Transverse colon (tissue), 4 donors: ENCODE measurements around the gene IMMP2L. TPM values are rescaled to one million over a fixed set of nuclear protein-coding genes. Genes with fewer than 3 reads are reported as not detected.

Experiments used
- DNase-seq: peaks from one replicate; pipeline ENCODE4 v3.0.0-alpha.2; 2019
- H3K27ac ChIP-seq, 4 donors: fragments of 200-600 bp; sonication (generic); 2 replicates each; pipeline ENCODE4 v1.5.1; 2016 to 2018; ENCODE audit warnings: inconsistent platforms in 4 of 4
- H3K27me3 ChIP-seq: fragments of 200-600 bp; sonication (generic); 2 replicates; pipeline ENCODE4 v1.5.1; 2017; ENCODE audit warnings: inconsistent platforms
- H3K36me3 ChIP-seq, 4 donors: fragments of 200-600 bp; sonication (generic); 2 replicates each; pipeline ENCODE4 v1.5.1; 2017 to 2019; ENCODE audit warnings: inconsistent platforms in 4 of 4
- H3K4me1 ChIP-seq, 4 donors: fragments of 200-600 bp; sonication (generic); 2 replicates each; pipeline ENCODE4 v1.5.1; 2017 to 2020; ENCODE audit warnings: inconsistent platforms in 4 of 4
- H3K4me3 ChIP-seq, 4 donors: fragments of 200-600 bp; sonication (generic); 1 replicate in 1 of 4; 2 replicates in 3 of 4; pipeline versions ENCODE4 v1.5.1 to v1.6.1; 2017 to 2019; ENCODE audit warnings: inconsistent platforms in 4 of 4
- H3K9me3 ChIP-seq, 2 donors: fragments of 200-600 bp; sonication (generic); 2 replicates each; pipeline ENCODE4 v1.5.1; 2017 to 2019; ENCODE audit warnings: inconsistent platforms in 2 of 2
- CTCF ChIP-seq, 5 experiments: fragments of 200-600 bp in 3 of 5; fragments of 450-650 bp in 2 of 5; sonication (generic) in 3 of 5; IDR thresholded peaks; 1 replicate in 2 of 5; 2 replicates in 3 of 5; pipeline ENCODE4 v1.5.1; 2016 to 2017; ENCODE audit warnings: antibody characterized with exemption in 5 of 5, inconsistent platforms in 3 of 5, mild to moderate bottlenecking in 2 of 5, moderate library complexity in 1 of 5
- EP300 ChIP-seq: sonication (generic); formaldehyde crosslinking; IDR thresholded peaks from one replicate; pipeline ENCODE4 v1.6.1; 2017; ENCODE audit warnings: antibody characterized with exemption, low read depth
- POLR2A ChIP-seq: fragments of 450-650 bp; IDR thresholded peaks from one replicate; pipeline ENCODE4 v1.6.1; 2016; ENCODE audit warnings: antibody characterized with exemption, mild to moderate bottlenecking, moderate library complexity
- POLR2AphosphoS5 ChIP-seq, 3 donors: sonication (generic); formaldehyde crosslinking; IDR thresholded peaks; one replicate each; pipeline ENCODE4 v1.6.1; 2016; ENCODE audit warnings: antibody characterized with exemption in 3 of 3
- WGBS, 2 donors: methylation state at CpG; one replicate each; pipeline ENCODE4 v1.1.5; 2018; ENCODE audit warnings: low coverage in 1 of 2; 5-methylcytosine and 5-hydroxymethylcytosine counted together
- in situ Hi-C, 4 donors: fragments of 200-750 bp; cut with MboI; loops; one replicate each; pipeline versions ENCODE4 v1.15.0 to v1.15.1; 2017; ENCODE audit warnings: low sequenced_read_pairs in 3 of 4, low pct_ligation_motif_present in 1 of 4, low pct_unique_long_range_greater_than_20kb in 1 of 4
- intact Hi-C: fragments of 100-400 bp; cut with DNase I; formaldehyde crosslinking; loops from one replicate; pipeline ENCODE4 v1.15.1; 2023; ENCODE audit warnings: low total_unique reads
- total RNA-seq, 4 donors: library from RNA; depleted of rRNA; stranded (reverse); fragments of >200 nt; gene quantifications; one replicate each; pipeline ENCODE4 v1.1.0, GENCODE V29; 2016

IMMP2L gene
- total RNA-seq, 4 donors from 2014 or later: 8.6 to 69.6 (median 10.9) TPM

GRCh38 chr7:111080495-111081105 lies 481.7 kb downstream of the IMMP2L start:
- no peak for DNase-seq
- in situ Hi-C loops: loop anchor here (10.0 to 25.0 kb wide), 3 partner anchors 404 to 657 kb away; no protein-coding TSS in a partner anchor
- intact Hi-C loops: no loop called here
- H3K36me3 ChIP-seq: no peaks in the 10 kb centered on the region
- H3K27ac ChIP-seq: no peak overlapping the region
- peaks cover 0 to 4% (median 0%) of the 10 kb centered on the region in 4 donors for H3K4me1 ChIP-seq
- TF ChIP-seq EP300: no peak
- no peak for TF ChIP-seq POLR2AphosphoS5 (IDR thresholded peaks at IDR 0.05)
- TF ChIP-seq CTCF (IDR thresholded peaks at IDR 0.05): no peak
- no peak for TF ChIP-seq POLR2A
- H3K9me3 ChIP-seq: no peaks in the 10 kb centered on the region
- no peak overlapping the region for H3K4me3 ChIP-seq
- H3K27me3 ChIP-seq: no peaks in the 10 kb centered on the region
- 90 to 94% methylated on average over 1 of the region's 1 CpG for WGBS, 2 donors

DNA sequence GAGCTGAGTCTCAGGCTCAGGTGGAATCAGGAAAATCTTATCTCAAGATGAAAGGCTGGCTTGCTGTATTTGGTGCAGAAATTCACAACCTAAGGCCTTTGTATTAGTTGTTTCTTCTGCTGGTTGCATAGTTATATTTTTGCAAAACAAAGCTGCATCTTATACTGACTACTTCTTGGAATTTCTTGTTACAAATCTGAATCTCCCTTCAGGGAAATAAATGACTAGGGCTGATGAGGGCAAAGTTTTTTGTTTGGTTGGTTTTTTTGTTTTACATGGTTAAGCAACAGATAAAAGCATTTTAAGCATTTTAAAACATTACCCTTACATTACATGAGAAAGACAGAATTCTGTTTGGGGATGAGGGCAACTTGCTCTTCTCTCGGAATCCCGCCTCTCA lies 485.3 kb downstream of the IMMP2L start:
- no peaks in the 10 kb centered on the region for H3K4me1 ChIP-seq
- in situ Hi-C loops (loop anchor here (25.0 kb wide), 2 partner anchors 410 to 660 kb away; no protein-coding TSS in a partner anchor), intact Hi-C loops (no loop called here)
- no peaks in the 10 kb centered on the region for H3K36me3 ChIP-seq
- H3K27me3 ChIP-seq: no peaks in the 10 kb centered on the region
- 95 to 97% methylated on average over 2 of the region's 2 CpGs for WGBS, 2 donors
- TF ChIP-seq CTCF (IDR thresholded peaks at IDR 0.05): no peak
- H3K27ac ChIP-seq: no peak overlapping the region
- no peak overlapping the region for H3K4me3 ChIP-seq
- H3K9me3 ChIP-seq: no peaks in the 10 kb centered on the region
- DNase-seq: no peak

GRCh38 chr7:111076205-111076604 lies 486.1 kb downstream of the IMMP2L start:
- H3K27me3 ChIP-seq: no peaks in the 10 kb centered on the region
- no peaks in the 10 kb centered on the region for H3K9me3 ChIP-seq
- in situ Hi-C loops: loop anchor here (25.0 kb wide), 2 partner anchors 411 to 661 kb away; no protein-coding TSS in a partner anchor
- no peak overlapping the region for H3K4me3 ChIP-seq
- no peaks in the 10 kb centered on the region for H3K4me1 ChIP-seq
- no peak for DNase-seq
- TF ChIP-seq EP300 (no peak), POLR2A (no peak), CTCF (IDR thresholded peaks at IDR 0.05) (no peak), POLR2AphosphoS5 (IDR thresholded peaks at IDR 0.05) (no peak)
- H3K36me3 ChIP-seq: no peaks in the 10 kb centered on the region
- no peak overlapping the region for H3K27ac ChIP-seq
- intact Hi-C loops: no loop called here

DNA sequence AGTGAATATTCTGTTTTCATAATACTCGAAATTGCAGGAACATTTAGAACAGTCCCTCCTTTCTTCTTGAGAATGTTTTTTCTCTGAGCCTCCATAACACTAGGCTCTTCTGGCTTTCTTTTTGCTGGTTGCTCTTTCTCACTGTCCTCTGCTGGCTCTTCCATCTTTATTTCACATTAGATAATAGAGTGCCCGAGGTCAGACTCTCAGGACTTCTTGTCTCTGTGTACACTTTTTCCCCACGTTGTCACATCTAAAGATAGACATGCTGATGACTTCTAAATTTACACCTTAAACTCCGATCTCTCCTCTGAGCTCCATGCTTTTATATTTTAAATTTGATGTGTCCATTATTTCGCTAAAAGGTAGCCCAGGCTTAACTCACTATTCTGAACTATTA lies 486.8 kb downstream of the IMMP2L start:
- Histone ChIP-seq H3K4me3 (no peak overlapping the region), H3K9me3 (no peaks in the 10 kb centered on the region), H3K27ac (no peak overlapping the region), H3K36me3 (no peaks in the 10 kb centered on the region), H3K27me3 (no peaks in the 10 kb centered on the region), H3K4me1 (no peaks in the 10 kb centered on the region)
- intact Hi-C loops: no loop called here
- WGBS, 2 donors: 95 to 100% methylated on average over 5 of the region's 5 CpGs
- no peak for TF ChIP-seq EP300
- TF ChIP-seq POLR2A: no peak
- TF ChIP-seq POLR2AphosphoS5 (IDR thresholded peaks at IDR 0.05): no peak
- TF ChIP-seq CTCF (IDR thresholded peaks at IDR 0.05): no peak
- in situ Hi-C loops: loop anchor here (25.0 kb wide), 2 partner anchors 412 to 662 kb away; no protein-coding TSS in a partner anchor
- DNase-seq: no peak
